ENCODE data around the gene RCVRN. TPM values are rescaled to one million over a fixed set of nuclear protein-coding genes. Genes with fewer than 3 reads are reported as not detected.

RCVRN gene
- total and polyA plus RNA-seq, 2 of the 8 experiments (the other 6 are each of a cell fraction or from before 2014, with no cell fraction given): not detected

DNA sequence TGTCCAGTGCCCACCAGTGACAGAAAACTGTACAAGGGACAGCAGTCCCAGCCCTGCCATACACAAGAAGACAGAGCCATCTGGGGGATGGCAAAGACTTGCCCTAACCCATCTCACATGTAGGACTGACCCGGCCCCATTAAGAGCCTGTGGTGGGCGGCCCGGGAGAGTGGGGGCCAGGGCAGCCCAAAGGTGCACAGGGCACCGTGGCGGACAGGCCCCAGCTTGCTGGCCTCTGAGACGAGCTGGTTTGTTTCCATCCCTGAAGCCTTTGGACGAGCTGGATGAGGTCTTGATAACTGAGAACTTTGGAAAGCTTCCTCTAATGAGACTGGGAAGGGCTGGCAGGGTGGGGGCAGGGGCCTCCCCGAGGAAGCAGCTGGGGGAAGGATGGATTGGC is 11.0 kb upstream of the RCVRN start:
- H3K4ac ChIP-seq (replicated peaks; ENCODE audit: insufficient read length, low read depth, low read length): no peak overlapping the region
- FAIRE-seq: no peak
- H3K36me3 ChIP-seq (ENCODE audit: control insufficient read depth in 2 of 4, insufficient read depth in 4 of 4, low read length in 3 of 4): no peaks in the 10 kb centered on the region
- H3K9me3 ChIP-seq (ENCODE audit: insufficient read depth in 2 of 2, low read depth in 1 of 2, low read length in 1 of 2): no peaks in the 10 kb centered on the region
- H3K79me2 ChIP-seq (ENCODE audit: control insufficient read depth in 1 of 2, insufficient read depth in 2 of 2, low read length in 2 of 2): no peaks in the 10 kb centered on the region
- no peaks in the 10 kb centered on the region for H3K79me1 ChIP-seq (ENCODE audit: low read depth, low read length)
- no peak overlapping the region for H3K4me3 ChIP-seq (ENCODE audit: extremely low read depth in 1 of 4, insufficient read depth in 2 of 4, low read depth in 3 of 4, low read length in 4 of 4)
- ChIA-PET POLR2A (ENCODE audit: partially characterized antibody) (no interaction called here), CTCF (ENCODE audit: partially characterized antibody) (interaction anchor here (1.0 to 6.0 kb wide), 5 partner anchors 10 to 698 kb away, joined by 3 to 49 read pairs (median 5); partner anchors contain the start of gene RCVRN)
- DNase-seq (ENCODE audit: low read depth in 1 of 2, low spot score in 2 of 2): no peak
- no peak overlapping the region for H4K8ac ChIP-seq (ENCODE audit: extremely low read depth, insufficient read depth, low read length)
- TF ChIP-seq SUZ12 (IDR thresholded peaks at IDR 0.05; ENCODE audit: low read length): no peak
- H2BK15ac ChIP-seq (ENCODE audit: low read length): no peak overlapping the region
- H3K14ac ChIP-seq (ENCODE audit: insufficient read length): no peak overlapping the region
- no peak overlapping the region for H2BK12ac ChIP-seq (ENCODE audit: low read depth, low read length)
- H3K56ac ChIP-seq (replicated peaks; ENCODE audit: insufficient read length, low read depth, low read length): no peak overlapping the region
- H3K23me2 ChIP-seq (ENCODE audit: low read depth, low read length): no peaks in the 10 kb centered on the region
- H3K23ac ChIP-seq (ENCODE audit: insufficient read length): no peak overlapping the region
- H2BK120ac ChIP-seq (replicated peaks; ENCODE audit: low read depth, low read length): no peak overlapping the region
- no peak overlapping the region for H2AK5ac ChIP-seq (ENCODE audit: low read depth, low read length)
- 94% methylated on average over 8 of the region's 8 CpGs; no CpG with 5 or more reads in 1 of the 2 experiments for WGBS, 2 experiments (ENCODE audit: extremely low coverage in 1 of 2, insufficient coverage in 1 of 2, insufficient read length in 1 of 2, insufficient replicate concordance in 2 of 2, low coverage in 1 of 2, low lambda C conversion rate in 2 of 2, missing lambda C conversion rate in 1 of 2)
- no peak overlapping the region for H3K9ac ChIP-seq (replicated peaks in 1 of 4; ENCODE audit: extremely low read depth in 1 of 4, low read depth in 3 of 4, low read length in 3 of 4)
- H3K4me2 ChIP-seq (ENCODE audit: insufficient read depth in 1 of 2, low read depth in 2 of 2, low read length in 2 of 2): no peak overlapping the region
- no peaks in the 10 kb centered on the region for H3K4me1 ChIP-seq (replicated peaks in 1 of 4; ENCODE audit: control insufficient read depth in 3 of 4, insufficient read depth in 4 of 4, low read length in 3 of 4)
- no peak overlapping the region for H2BK5ac ChIP-seq (ENCODE audit: low read depth, low read length)
- no peak overlapping the region for H3K27ac ChIP-seq (ENCODE audit: low read depth, low read length)
- H3K18ac ChIP-seq (ENCODE audit: extremely low read depth, low read length): no peak overlapping the region
- no peak overlapping the region for H4K5ac ChIP-seq (ENCODE audit: insufficient read length, low read depth, low read length)
- no peak overlapping the region for H2AFZ ChIP-seq (ENCODE audit: low read length)
- no peaks in the 10 kb centered on the region for H3K27me3 ChIP-seq (replicated peaks in 1 of 4; ENCODE audit: control insufficient read depth in 3 of 4, extremely low read depth in 1 of 4, insufficient read depth in 3 of 4, low read length in 3 of 4)
- H2BK20ac ChIP-seq (ENCODE audit: low read length): no peak overlapping the region
- no peak overlapping the region for H4K91ac ChIP-seq (replicated peaks; ENCODE audit: insufficient read length, low read length)
- H4K20me1 ChIP-seq (replicated peaks in 1 of 2; ENCODE audit: control insufficient read depth in 1 of 2, insufficient read depth in 2 of 2, low read length in 2 of 2): no peaks in the 10 kb centered on the region

Data from H1 (cell line).